Natural killer cell (primary cell): ENCODE results near the gene IFT43. TPM values are rescaled to one million over a fixed set of nuclear protein-coding genes. Genes with fewer than 3 reads are reported as not detected.

Experiments
- ATAC-seq, 3 donors: fragments of 150-1000 bp in 2 of 3; fragments of 200-7000 bp in 1 of 3; cut with Tn5 transposase; 1 replicate in 1 of 3; 2 replicates in 2 of 3; pipeline ENCODE4 v1.10.0; 2021; ENCODE audit warnings: mild to moderate bottlenecking in 2 of 3, moderate library complexity in 2 of 3
- DNase-seq, 2 donors: peaks; one replicate each; pipeline versions ENCODE4 v3.0.0 to v3.0.0-alpha.2; 2013 to 2021; ENCODE audit warnings: mixed read lengths in 1 of 2
- H3K27ac ChIP-seq: one replicate; pipeline ENCODE4 v1.5.1; 2013; ENCODE audit warnings: mild to moderate bottlenecking, low read length
- H3K27me3 ChIP-seq: one replicate; pipeline ENCODE4 v1.6.1; 2013; ENCODE audit warnings: low read length; ENCODE audit not compliant: control insufficient read depth, insufficient read depth
- H3K36me3 ChIP-seq: one replicate; pipeline ENCODE4 v1.6.1; 2013; ENCODE audit warnings: low read length; ENCODE audit not compliant: control insufficient read depth, insufficient read depth
- H3K4me1 ChIP-seq: one replicate; pipeline ENCODE4 v1.6.1; 2013; ENCODE audit warnings: low read length; ENCODE audit not compliant: control insufficient read depth, insufficient read depth
- H3K4me3 ChIP-seq: one replicate; pipeline ENCODE4 v1.5.1; 2013; ENCODE audit warnings: low read length
- H3K9me3 ChIP-seq: one replicate; pipeline ENCODE4 v1.6.1; 2013; ENCODE audit warnings: low read length; ENCODE audit not compliant: control insufficient read depth, insufficient read depth
- H3K27ac Mint-ChIP-seq, 2 donors: one replicate each; pipeline ENCODE4 v1.8.0; 2022; ENCODE audit warnings: mild to moderate bottlenecking in 2 of 2, mixed read lengths in 2 of 2, moderate library complexity in 1 of 2
- H3K27me3 Mint-ChIP-seq, 2 donors: one replicate each; pipeline ENCODE4 v1.8.0; 2022; ENCODE audit warnings: low read depth in 2 of 2, mixed read lengths in 2 of 2
- H3K36me3 Mint-ChIP-seq: one replicate; pipeline ENCODE4 v1.8.0; 2022; ENCODE audit warnings: mixed read lengths
- H3K4me1 Mint-ChIP-seq, 2 donors: one replicate each; pipeline ENCODE4 v1.8.0; 2022; ENCODE audit warnings: mixed read lengths in 2 of 2
- H3K4me3 Mint-ChIP-seq: one replicate; pipeline ENCODE4 v1.8.0; 2022; ENCODE audit warnings: mild to moderate bottlenecking, moderate library complexity, mixed read lengths
- H3K9me3 Mint-ChIP-seq, 2 donors: one replicate each; pipeline ENCODE4 v1.8.0; 2022; ENCODE audit warnings: mixed read lengths in 2 of 2
- WGBS: methylation state at CpG from one replicate; pipeline ENCODE4 v1.1.7; 2013; ENCODE audit warnings: missing lambda C conversion rate; ENCODE audit not compliant: insufficient coverage; 5-methylcytosine and 5-hydroxymethylcytosine counted together
- intact Hi-C: fragments of 100-400 bp; cut with micrococcal nuclease; formaldehyde crosslinking; loops from one replicate; pipeline ENCODE4 v1.14.2; 2022
- total RNA-seq, 4 donors: library from RNA; stranded (reverse); fragments of 120-200 nt in 1 of 4; gene quantifications; one replicate each; pipeline versions ENCODE4 v1.2.3 to v1.2.4, GENCODE V29; 2013 to 2022
- TF ChIP-seq, protein P1 (sequence below): fragments of 200-600 bp; IDR thresholded peaks from one replicate; pipeline ENCODE4 v1.8.0; 2022; ENCODE audit warnings: antibody characterized with exemption

Gene IFT43
- total RNA-seq, 3 donors from 2014 or later (not counting 1 experiment from before 2014, with no cell fraction given) = 19.0 to 20.8 (median 20.7) TPM

DNA sequence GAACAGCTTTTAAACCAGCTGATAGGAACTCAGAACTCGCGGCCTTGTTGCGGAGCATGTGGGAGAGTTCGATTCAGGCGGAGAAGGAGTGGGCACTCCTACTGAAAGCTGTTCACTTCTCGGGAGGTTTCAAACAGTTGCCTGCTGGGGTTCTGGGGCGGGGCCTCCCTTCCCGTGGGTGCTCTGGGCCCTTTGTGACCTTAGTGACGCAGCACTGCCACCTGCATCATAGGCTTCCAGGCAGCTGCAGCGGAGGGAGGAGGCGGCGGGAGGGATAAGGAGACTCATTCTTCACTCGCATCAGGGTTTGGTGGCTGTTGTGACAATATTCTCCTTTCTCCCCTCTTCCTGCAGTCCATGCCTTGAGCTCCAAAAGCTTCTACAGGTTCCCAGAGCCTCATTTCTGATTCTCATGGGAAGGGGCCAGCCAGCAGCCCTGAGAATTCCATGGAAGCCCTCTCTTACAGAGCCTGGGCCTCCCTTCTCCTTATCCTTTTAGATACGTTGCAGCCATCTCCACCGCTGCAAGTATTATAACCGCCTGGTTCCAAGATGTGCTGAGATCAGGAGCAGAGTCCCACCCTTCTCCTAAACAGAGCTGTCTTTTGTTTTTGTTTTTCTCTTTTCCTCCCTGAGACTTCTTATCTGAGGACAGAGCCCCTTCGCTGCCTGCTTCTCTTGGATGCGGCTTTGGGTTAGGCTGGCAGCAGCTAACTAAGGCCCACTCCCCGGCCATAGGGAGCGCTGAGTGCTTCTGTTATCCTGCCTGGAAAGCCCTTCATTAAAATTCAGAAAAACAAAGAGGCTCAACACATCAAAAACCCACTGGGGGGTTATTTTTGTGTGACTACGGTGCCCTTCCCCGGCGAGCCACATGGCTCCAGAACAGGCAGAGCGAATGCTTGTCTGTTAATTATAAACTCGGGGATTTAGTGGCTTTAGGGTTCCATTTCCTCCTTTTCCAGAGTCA lies 98.5 kb downstream of the IFT43 start:
- Mint-ChIP-seq H3K4me3 (no peak overlapping the region), H3K27ac (no peak overlapping the region), H3K27me3 (no peaks in the 10 kb centered on the region), H3K9me3 (no peaks in the 10 kb centered on the region), H3K36me3 (no peaks in the 10 kb centered on the region), H3K4me1 (no peaks in the 10 kb centered on the region)
- no peak for DNase-seq
- Histone ChIP-seq H3K36me3 (no peaks in the 10 kb centered on the region), H3K9me3 (no peaks in the 10 kb centered on the region), H3K4me1 (no peaks in the 10 kb centered on the region), H3K27me3 (no peaks in the 10 kb centered on the region), H3K4me3 (no peak overlapping the region), H3K27ac (no peak overlapping the region)
- WGBS = 90% methylated on average over 25 of the region's 25 CpGs
- intact Hi-C loops = no loop called here
- TF ChIP-seq, protein P1, sequence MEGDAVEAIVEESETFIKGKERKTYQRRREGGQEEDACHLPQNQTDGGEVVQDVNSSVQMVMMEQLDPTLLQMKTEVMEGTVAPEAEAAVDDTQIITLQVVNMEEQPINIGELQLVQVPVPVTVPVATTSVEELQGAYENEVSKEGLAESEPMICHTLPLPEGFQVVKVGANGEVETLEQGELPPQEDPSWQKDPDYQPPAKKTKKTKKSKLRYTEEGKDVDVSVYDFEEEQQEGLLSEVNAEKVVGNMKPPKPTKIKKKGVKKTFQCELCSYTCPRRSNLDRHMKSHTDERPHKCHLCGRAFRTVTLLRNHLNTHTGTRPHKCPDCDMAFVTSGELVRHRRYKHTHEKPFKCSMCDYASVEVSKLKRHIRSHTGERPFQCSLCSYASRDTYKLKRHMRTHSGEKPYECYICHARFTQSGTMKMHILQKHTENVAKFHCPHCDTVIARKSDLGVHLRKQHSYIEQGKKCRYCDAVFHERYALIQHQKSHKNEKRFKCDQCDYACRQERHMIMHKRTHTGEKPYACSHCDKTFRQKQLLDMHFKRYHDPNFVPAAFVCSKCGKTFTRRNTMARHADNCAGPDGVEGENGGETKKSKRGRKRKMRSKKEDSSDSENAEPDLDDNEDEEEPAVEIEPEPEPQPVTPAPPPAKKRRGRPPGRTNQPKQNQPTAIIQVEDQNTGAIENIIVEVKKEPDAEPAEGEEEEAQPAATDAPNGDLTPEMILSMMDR = no peak
- ATAC-seq = no peak

- Mint-ChIP-seq H3K4me3 (no peak overlapping the region), H3K27me3 (no peaks in the 10 kb centered on the region), H3K9me3 (no peaks in the 10 kb centered on the region), H3K36me3 (no peaks in the 10 kb centered on the region), H3K4me1 (no peaks in the 10 kb centered on the region), H3K27ac (no peak overlapping the region)
- Histone ChIP-seq H3K27ac (no peak overlapping the region), H3K4me3 (no peak overlapping the region), H3K27me3 (no peaks in the 10 kb centered on the region), H3K4me1 (no peaks in the 10 kb centered on the region), H3K36me3 (no peaks in the 10 kb centered on the region), H3K9me3 (no peaks in the 10 kb centered on the region)
- DNase-seq = no peak
- ATAC-seq = peak in 1 of 3 donors; percentile 5
- WGBS = 85% methylated on average over 3 of the region's 3 CpGs
- intact Hi-C loops = no loop called here
- TF ChIP-seq, protein P1 = no peak
These were observed 99.8 kb downstream of the IFT43 start for GRCh38 chr14:76085358-76085757.

- Mint-ChIP-seq H3K4me3 (no peak overlapping the region), H3K9me3 (no peaks in the 10 kb centered on the region), H3K36me3 (no peaks in the 10 kb centered on the region), H3K27me3 (no peaks in the 10 kb centered on the region), H3K27ac (no peak overlapping the region), H3K4me1 (no peaks in the 10 kb centered on the region)
- ATAC-seq = no peak
- Histone ChIP-seq H3K4me1 (no peaks in the 10 kb centered on the region), H3K4me3 (no peak overlapping the region), H3K27ac (no peak overlapping the region), H3K9me3 (no peaks in the 10 kb centered on the region), H3K27me3 (no peaks in the 10 kb centered on the region), H3K36me3 (no peaks in the 10 kb centered on the region)
- DNase-seq = no peak
- 87% methylated on average over 4 of the region's 4 CpGs for WGBS
- TF ChIP-seq, protein P1 = no peak
- intact Hi-C loops = no loop called here
These were observed 101.1 kb downstream of the IFT43 start for GRCh38 chr14:76086636-76087035.
